SU-DHL-6 (cell line): Measurements from ENCODE around the gene ZNF304.

Experiments used
- H2AFZ ChIP-seq: fragments of 200-600 bp; sonication (generic); 2 replicates; pipeline ENCODE4 v1.6.1; 2014; ENCODE audit warnings: low read depth, mild to moderate bottlenecking, moderate library complexity, mixed read lengths, antibody characterized with exemption, low read length; ENCODE audit not compliant: severe bottlenecking
- H3F3A ChIP-seq: fragments of 200-600 bp; shearing (Covaris generic); 2 replicates; pipeline ENCODE4 v1.6.0; 2016; ENCODE audit warnings: antibody characterized with exemption, mild to moderate bottlenecking; ENCODE audit not compliant: insufficient read depth
- H3K27ac ChIP-seq: fragments of 200-600 bp; sonication (generic); 2 replicates; pipeline ENCODE4 v1.5.1; 2016; ENCODE audit warnings: low read depth, mild to moderate bottlenecking, low read length, moderate library complexity, mixed read lengths
- H3K27me3 ChIP-seq: fragments of 200-600 bp; sonication (generic), shearing (Covaris generic); 2 replicates; pipeline ENCODE4 v1.6.0; 2014; ENCODE audit warnings: mild to moderate bottlenecking, low read length
- H3K36me3 ChIP-seq: fragments of 200-600 bp; sonication (generic); 2 replicates; pipeline ENCODE4 v1.6.1; 2014; ENCODE audit warnings: mild to moderate bottlenecking, low read length, mixed read lengths
- H3K4me2 ChIP-seq: fragments of 300-600, 200-600 bp; shearing (Covaris generic), sonication (generic); 2 replicates; pipeline ENCODE4 v1.6.0; 2014; ENCODE audit warnings: low read length, low read depth, mild to moderate bottlenecking; ENCODE audit not compliant: poor library complexity, severe bottlenecking
- H3K4me3 ChIP-seq: fragments of 200-600 bp; sonication (generic); 2 replicates; pipeline ENCODE4 v1.5.1; 2014; ENCODE audit warnings: antibody characterized with exemption, low read length, mild to moderate bottlenecking, mixed read lengths; ENCODE audit not compliant: insufficient read depth, poor library complexity, severe bottlenecking
- H3K79me2 ChIP-seq: fragments of 200-600 bp; sonication (generic); 2 replicates; pipeline ENCODE4 v1.6.1; 2014; ENCODE audit warnings: mild to moderate bottlenecking, low read length, moderate library complexity; ENCODE audit not compliant: insufficient read depth
- H3K9ac ChIP-seq: fragments of 200-600 bp; sonication (generic); 2 replicates; pipeline ENCODE4 v1.7.0; 2014; ENCODE audit warnings: mild to moderate bottlenecking, low read length
- H3K9me2 ChIP-seq: fragments of 200-600 bp; sonication (generic); replicated peaks from 2 replicates; pipeline ENCODE4 v1.6.1; 2014; ENCODE audit warnings: low read length; ENCODE audit not compliant: insufficient read depth
- H3K9me3 ChIP-seq: fragments of 200-600 bp; sonication (generic); 2 replicates; pipeline ENCODE4 v1.6.1; 2014; ENCODE audit warnings: low read length, mixed read lengths; ENCODE audit not compliant: insufficient read depth
- H4K20me1 ChIP-seq: fragments of 200-600 bp; sonication (generic); 2 replicates; pipeline ENCODE4 v1.6.1; 2014; ENCODE audit warnings: low read depth, mild to moderate bottlenecking, antibody characterized with exemption, low read length, moderate library complexity, mixed read lengths
- CTCF ChIP-seq: fragments of 200-600 bp; sonication (generic); IDR thresholded peaks from one replicate; pipeline ENCODE4 v1.5.1; 2017; ENCODE audit warnings: antibody characterized with exemption, mild to moderate bottlenecking, low read length, moderate library complexity; ENCODE audit not compliant: insufficient read depth, poor library complexity, severe bottlenecking
- EZH2phosphoT487 ChIP-seq: fragments of 200-600 bp; sonication (generic), shearing (Covaris generic); conservative IDR thresholded peaks from 2 replicates; pipeline ENCODE4 v1.6.1; 2018; ENCODE audit warnings: mild to moderate bottlenecking, antibody characterized with exemption, low read length, moderate library complexity, mixed read lengths

The ZNF304 gene

GRCh38 chr19:57351867-57352266, 796 bp downstream of the ZNF304 start:
- H4K20me1 ChIP-seq = no peaks in the 10 kb centered on the region
- H3K27me3 ChIP-seq = no peaks in the 10 kb centered on the region
- no peaks in the 10 kb centered on the region for H3K9me2 ChIP-seq
- no peak overlapping the region for H2AFZ ChIP-seq
- H3K4me3 ChIP-seq = peak overlapping the region; percentile 79
- no peak overlapping the region for H3K27ac ChIP-seq
- peak overlapping the region; percentile 65 for H3K9ac ChIP-seq
- H3F3A ChIP-seq = no peaks in the 10 kb centered on the region
- no peaks in the 10 kb centered on the region for H3K9me3 ChIP-seq
- H3K79me2 ChIP-seq = peaks cover 14% of the 10 kb centered on the region
- TF ChIP-seq EZH2phosphoT487 (no peak), CTCF (no peak)
- H3K4me2 ChIP-seq = peak overlapping the region; percentile 63
- no peaks in the 10 kb centered on the region for H3K36me3 ChIP-seq

GRCh38 chr19:57355916-57356315, 4.8 kb downstream of the ZNF304 start:
- H3K4me3 ChIP-seq = no peak overlapping the region
- no peak overlapping the region for H2AFZ ChIP-seq
- no peak overlapping the region for H3K9ac ChIP-seq
- TF ChIP-seq EZH2phosphoT487 = no peak
- no peak for TF ChIP-seq CTCF
- H3K27me3 ChIP-seq = no peaks in the 10 kb centered on the region
- H4K20me1 ChIP-seq = no peaks in the 10 kb centered on the region
- H3K27ac ChIP-seq = no peak overlapping the region
- peaks cover 14% of the 10 kb centered on the region for H3K79me2 ChIP-seq
- H3K9me3 ChIP-seq = no peaks in the 10 kb centered on the region
- H3K4me2 ChIP-seq = no peak overlapping the region
- H3K36me3 ChIP-seq = no peaks in the 10 kb centered on the region
- H3F3A ChIP-seq = no peaks in the 10 kb centered on the region
- no peaks in the 10 kb centered on the region for H3K9me2 ChIP-seq

- Histone ChIP-seq H3K4me3 (no peak overlapping the region), H3K27ac (no peak overlapping the region), H3K9ac (no peak overlapping the region), H3K9me2 (no peaks in the 10 kb centered on the region), H2AFZ (no peak overlapping the region), H3K27me3 (no peaks in the 10 kb centered on the region), H3K36me3 (no peaks in the 10 kb centered on the region), H3K79me2 (peaks cover 2% of the 10 kb centered on the region; the same call in 1 of the 2 replicates), H3K9me3 (no peaks in the 10 kb centered on the region), H4K20me1 (no peaks in the 10 kb centered on the region), H3K4me2 (no peak overlapping the region), H3F3A (no peaks in the 10 kb centered on the region)
- TF ChIP-seq EZH2phosphoT487 (no peak), CTCF (no peak)
These were observed 6.3 kb downstream of the ZNF304 start for GRCh38 chr19:57357406-57357805.
